Medulla oblongata (tissue), 1 donor: ENCODE measurements around the gene TMEM221.
A peak's percentile ranks its signal among the peaks of the same experiment; 100 is the strongest.
"Not testable (repeated sequence)": the region's sequence is repeated elsewhere in the genome, so short reads cannot be mapped to it uniquely, and the experiment has no call there.

Experiments used
- DNase-seq: peaks from one replicate; pipeline ENCODE4 v3.0.0-alpha.2; 2015; ENCODE audit errors: extremely low spot score

TMEM221 gene

DNA sequence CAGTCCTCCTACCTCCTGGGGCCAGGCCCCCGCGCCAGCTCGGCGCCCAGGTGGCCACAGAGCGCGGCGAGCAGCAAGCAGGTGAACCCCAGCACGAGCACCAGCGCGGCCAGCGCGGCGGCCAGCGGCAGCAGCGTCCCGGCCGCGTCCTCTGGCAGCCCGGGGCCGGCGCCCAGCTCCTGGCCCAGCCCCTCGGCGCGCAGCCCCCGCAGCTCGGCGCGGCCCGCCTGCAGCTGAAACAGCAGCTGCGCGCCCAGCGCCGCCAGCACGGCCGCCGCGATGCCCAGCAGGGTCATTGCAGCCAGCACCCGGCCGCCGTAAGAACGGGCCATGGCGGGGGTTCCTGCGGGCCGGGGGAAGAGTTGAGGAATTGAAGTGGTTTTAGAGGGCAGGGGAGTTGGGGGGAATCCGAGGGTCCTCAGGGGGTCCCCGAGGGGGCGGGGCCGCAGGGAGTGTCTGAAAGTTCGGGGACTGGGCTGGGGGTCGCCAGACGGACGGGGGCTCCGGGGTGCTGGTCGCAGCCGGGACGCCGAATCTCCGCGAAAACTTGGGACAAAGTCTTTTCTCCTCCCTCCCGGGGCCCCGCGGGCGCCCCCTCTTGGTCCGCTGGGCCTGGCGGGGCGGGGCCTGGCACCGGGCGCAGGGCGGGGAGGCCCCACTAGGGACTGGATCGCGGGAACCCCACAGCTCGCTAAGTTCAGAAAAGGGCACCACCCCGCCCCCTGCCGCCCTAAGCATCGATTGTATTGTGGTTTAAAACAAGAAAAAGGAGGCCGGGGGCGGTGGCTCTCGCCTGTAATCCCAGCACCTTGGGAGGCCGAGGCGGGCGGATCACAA, at the start of gene TMEM221:
Gene TMEM221, minus strand, starts transcription at position 538 of the 837 bp plus-strand sequence. Its CDS starts 206 bp downstream, at position 332.
- peak; percentile 23 for DNase-seq

- DNase-seq = no peak
These were observed 48.8 kb upstream of the TMEM221 start for GRCh38 chr19:17497149-17497798.

- DNase-seq = peak; percentile 62
These were observed 48.0 kb upstream of the TMEM221 start for GRCh38 chr19:17496337-17496997.

DNA sequence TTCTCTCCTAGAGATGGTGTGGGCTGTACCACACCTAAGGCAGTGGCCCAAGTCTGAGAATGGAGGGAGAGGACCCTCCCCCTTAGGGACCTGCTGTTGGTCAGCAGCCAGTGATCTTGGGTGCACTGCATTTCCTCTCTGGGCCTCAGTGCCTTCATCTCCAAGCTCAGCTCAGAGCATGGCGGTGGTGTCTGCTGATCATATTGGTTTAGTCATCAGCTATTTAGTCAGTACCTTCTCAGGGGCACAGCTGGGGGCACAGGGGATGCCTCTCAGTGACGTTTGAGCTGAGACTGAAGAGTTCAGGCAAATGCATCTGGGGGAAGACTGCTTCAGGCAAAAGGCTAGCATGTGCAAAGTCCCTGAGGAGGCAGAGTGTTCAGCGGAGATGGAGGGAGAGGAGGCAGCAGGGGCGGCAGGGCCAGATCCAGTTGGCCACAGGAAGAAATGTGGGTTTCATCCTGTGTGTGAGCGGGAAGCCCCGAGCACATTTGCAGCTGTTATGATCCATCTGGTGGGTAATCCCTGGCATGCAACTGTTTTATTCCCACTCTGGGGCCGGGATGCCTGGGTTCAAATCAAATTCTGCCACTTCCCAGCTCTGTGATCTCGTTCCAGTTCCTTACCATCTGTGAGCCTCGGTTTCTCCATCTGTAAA, 47.3 kb upstream of the TMEM221 start:
- DNase-seq = no peak

- no peak for DNase-seq
These were observed 42.8 kb upstream of the TMEM221 start for GRCh38 chr19:17491287-17491686.

DNA sequence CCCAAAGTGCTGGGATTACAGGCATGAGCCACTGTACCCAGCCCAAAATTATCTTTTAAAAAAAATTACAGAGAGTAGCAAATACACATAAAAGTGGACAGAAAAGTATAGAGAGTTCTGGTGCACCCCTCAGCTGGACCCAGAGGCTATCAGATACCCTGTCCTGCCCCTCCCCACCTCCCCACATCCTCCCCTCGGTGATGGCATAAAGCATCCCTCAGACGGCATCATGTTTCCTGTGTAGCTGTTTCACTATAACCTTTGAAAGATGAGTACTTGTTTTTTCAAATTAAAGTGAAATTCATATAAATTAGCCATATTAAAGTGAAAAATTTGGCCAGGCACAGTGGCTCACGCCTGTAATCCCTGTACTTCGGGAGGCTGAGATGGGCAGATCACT, 41.9 kb upstream of the TMEM221 start:
- DNase-seq = no peak

DNA sequence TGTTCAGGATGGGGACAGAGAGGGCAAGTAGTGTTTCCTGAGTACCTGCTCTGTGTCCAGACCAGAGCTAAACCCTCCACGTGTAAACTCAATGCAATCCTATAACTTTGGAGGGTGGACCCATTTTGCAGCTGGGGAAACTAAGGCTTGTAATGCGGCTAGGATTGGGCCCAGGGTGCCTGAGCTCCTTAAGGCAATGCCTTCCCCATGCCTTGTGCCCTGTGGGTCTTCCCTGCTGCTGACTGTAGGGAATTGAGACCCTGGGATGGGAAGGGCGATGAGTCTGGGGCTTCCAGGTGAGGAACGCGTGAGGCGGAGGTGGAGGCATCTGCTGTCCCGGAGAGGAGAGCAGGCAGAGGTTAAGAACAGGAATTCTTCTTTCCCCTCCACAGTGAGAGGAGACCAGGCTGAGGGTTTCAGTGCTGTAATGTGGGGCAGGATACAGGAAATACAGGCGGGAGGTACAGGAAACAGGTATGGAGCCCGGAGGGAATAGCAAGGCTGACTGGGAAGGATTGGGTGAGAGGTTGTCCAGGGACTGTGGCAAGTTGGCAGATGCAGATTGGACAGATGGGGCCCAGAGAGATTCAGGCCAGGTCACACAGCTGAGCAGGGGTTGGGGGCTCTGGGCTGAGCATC, 41.0 kb upstream of the TMEM221 start:
- no peak for DNase-seq

DNA sequence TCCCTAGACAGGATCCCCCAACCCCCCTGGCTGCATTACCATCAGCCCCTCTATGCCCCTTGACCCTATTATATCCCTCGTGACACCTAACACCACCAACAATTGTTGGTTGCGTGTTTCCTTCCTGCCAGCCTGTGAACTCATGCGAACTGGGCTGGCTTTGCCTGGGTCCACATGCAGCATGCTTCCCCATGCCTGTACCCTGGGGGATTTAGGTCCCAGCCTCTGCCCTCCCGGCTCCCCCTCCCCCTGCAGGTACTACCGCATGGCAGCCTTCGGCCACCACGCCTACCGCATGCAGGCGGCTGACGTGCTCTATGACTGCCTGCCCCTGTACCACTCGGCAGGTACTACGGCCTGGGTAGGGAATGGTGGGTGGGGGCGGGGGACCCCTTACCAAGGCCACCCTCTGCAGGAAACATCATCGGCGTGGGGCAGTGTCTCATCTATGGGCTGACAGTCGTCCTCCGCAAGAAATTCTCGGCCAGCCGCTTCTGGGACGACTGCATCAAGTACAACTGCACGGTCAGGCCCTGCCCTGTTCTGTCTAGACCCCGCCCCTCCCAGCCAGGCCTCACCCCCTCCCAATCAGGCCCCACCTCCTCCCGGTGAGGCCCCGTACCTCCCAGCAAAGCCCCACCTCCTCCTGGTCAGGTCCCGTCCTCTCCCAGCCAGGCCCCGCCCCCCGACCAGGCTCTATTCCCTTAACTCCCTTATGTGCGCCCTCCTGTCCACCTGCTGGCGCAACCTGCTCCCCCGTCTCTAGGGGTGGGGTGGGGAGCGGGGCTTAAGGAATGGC, 40.3 kb upstream of the TMEM221 start:
- DNase-seq = no peak

DNA sequence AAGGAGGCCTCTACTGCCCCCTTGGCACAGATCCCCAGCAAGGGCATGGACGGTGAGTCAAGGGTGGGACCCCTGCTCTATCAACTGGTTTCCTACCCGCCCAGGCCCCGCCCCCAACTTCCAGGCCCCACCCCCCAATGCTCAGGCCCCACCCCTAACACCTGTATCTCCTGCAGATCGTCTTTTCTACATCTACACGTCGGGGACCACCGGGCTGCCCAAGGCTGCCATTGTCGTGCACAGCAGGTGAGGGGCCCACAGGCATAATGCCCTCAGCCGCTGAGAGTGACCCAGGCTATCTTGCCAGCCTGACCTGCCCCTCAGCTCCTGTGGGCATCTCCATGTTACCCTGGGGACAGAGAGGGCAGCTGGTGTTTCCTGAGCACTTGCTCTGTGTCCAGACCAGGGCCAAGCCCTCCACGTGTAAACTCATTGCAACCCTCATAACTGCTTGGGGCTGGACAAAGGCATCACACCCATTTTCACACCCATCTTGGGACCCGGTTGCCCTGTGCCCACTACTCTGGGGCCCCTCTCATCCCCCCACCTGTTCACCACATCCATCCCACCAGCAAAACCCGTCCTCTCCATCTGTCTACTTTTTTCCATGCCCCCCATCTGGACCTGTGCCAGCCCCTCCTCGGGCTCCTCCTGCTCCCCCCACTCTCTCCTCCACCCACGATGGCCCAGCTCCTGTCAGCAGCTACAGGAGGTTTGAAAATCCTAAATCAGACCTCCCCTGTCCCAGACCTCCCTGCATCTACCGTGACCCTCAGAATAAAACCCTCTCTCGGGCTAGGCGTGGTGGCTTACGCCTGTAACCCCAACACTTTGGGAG, 39.0 kb upstream of the TMEM221 start:
- DNase-seq = no peak

- DNase-seq = no peak
These were observed 38.2 kb upstream of the TMEM221 start for GRCh38 chr19:17486545-17487240.

DNA sequence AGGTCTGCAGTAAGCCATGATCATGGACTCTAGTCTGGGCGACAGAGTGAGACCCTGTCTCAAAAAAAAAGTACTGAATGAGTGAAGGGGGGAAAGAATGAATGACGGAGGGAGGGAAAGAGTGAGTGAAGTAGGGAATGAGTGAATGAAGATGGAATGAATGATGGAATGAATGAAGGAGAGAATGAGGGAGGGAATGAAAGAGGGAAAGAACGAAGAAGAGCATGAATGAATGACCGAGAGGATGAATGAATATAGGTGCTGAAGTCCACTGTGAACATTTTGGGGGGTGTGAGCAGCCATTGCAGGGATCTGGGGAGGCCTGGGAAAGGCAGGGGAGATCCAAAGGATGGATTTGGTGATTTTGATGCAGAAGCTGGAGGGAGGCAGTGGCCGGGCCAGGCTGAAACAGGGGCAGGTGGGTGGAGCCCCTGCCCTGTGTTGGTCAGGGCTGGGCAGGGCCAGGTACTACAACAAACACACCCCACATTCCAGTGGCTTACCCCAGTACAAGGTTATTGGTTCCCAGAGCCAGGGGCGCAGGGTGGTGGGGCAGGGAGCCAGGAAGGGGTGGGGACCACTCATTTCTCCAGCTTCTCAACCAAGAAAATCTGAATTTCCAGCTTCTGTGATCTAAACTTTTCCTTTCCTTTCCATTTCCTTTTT, 36.2 kb upstream of the TMEM221 start:
- no peak for DNase-seq

DNA sequence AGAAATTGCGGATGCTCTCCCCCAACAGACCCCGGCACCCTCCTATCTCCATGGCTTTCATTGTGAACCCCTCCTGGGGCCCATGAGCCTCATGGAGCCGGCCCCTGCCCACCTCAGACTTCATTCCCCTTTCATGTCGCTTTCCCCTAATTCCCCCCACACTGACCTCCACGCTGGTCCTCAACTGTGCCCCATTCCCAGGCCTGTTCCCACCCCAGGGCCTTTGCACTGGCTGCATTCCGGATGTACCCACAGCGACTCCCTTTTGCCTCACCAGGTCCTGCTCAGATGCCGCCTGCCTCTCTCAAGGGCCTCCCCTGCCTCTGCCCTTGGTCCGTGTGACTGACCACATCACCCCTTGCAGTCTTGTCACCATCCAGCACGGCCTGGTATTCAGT, 35.1 kb upstream of the TMEM221 start:
- DNase-seq = no peak

DNA sequence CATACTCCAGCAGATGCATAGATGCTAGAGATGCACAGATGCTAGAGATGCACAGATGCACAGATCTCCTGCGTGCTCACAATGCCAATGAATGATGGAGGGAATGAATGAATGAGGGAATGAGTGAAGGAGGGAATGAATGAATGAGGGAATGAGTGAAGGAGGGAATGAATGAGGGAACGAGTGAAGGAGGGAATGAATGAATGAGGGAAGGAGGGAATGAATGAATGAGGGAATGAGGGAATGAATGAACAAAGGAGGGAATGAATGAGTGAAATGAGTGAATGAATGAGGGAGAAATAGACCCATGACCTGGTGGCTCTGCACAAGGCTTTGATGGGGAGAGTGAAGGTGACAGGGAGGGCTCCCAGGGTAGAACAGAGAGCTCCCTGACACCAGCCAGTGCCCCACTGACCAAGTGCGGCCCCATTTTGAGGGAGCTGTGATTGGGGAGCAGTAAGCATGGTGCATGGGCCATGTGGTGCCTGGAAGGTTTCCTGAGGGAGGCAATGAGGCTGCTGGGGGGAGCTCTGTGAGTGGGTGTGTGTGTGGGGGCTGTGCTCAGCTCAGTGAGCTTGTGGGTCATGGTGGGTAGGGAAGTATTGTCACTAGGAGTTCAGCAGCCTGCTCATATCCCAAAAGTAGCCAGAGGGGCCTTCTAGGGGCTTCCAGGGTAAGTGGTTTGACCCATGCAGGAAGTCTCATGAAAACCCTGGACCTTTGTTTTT, 34.6 kb upstream of the TMEM221 start:
- no peak for DNase-seq

GRCh38 chr19:17481986-17482385, 33.5 kb upstream of the TMEM221 start:
- no peak for DNase-seq

- peak; percentile 74 for DNase-seq
These were observed 30.9 kb upstream of the TMEM221 start for GRCh38 chr19:17479325-17479791.

- peak; percentile 96 for DNase-seq
These were observed 27.2 kb upstream of the TMEM221 start for GRCh38 chr19:17475541-17476115.

DNA sequence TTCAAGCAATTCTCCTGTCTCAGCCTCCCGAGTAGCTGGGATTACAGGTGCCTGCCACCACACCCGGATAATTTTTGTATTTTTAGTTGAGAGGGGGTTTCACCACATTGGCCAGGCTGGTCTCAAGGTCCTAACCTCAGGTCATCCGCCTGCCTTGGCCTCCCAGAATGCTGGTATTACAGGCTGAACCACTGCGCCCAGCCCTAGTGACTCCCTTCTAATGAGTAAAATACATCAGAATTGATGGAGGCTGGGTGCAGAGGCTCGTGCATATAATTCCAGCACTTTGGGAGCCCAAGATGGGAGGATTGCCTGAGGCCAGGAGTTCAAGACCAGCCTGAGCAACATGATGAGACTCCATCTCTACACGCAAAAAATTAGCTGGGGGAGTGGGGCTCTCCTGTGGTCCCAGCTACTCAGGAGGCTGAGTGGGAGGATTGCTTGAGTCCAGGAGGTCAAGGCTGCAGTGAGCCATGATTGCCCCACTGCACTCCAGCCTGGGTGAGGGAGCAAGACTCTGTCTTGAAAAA, 26.6 kb upstream of the TMEM221 start:
- not testable (repeated sequence) for DNase-seq
